Measurements from ENCODE around the gene CHID1. TPM values are rescaled to one million over a fixed set of nuclear protein-coding genes. Genes with fewer than 3 reads are reported as not detected.

CHID1 gene
- total and polyA plus RNA-seq, 2 of the 8 experiments (the other 6 are each of a cell fraction or from before 2014, with no cell fraction given) = 81.2 to 88.5 TPM

DNA sequence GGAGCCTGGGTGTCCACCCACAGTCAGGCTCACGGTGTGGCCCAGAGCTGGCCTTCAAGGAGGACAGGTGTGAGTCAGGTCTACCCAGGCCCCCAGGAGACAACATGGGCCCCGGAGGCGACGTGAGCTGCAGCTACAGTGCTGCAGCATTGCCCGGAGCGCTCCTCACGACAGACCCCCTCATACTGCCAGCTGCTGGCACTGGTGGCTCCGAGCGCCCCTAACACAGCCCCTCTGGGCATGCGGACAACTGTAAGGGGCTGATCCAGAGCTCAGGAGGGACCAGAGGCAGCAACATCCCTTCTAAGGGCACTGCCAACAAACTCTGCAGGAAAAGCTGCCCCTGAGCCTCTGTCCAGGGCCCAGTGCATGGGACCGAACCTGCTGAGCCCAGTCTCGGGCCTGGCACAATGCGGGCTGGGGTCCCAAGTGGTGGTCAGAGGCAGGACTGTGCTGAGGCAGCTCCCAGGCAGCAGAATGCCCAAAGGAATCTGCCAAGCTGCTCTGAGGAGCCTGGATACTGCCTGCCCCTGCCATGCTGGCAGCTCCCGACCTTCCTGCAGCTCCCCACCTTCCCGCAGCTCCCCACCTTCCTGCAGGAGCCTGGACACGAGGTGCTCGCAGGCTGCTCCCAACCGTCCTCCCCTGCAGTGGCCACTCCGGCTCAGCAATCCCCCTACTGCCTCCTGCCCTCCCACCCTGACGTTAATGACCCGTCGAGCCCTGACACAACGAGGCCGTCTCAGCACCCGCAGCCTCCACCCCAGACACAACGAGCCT, 15.1 kb downstream of the CHID1 start (continued):
- TF ChIP-seq CTBP2 (IDR thresholded peaks at IDR 0.05; ENCODE audit: borderline replicate concordance, insufficient read depth, insufficient read length, low read length) = no peak
- TF ChIP-seq HDAC2 (IDR thresholded peaks at IDR 0.05; ENCODE audit: borderline replicate concordance in 1 of 2, low read depth in 2 of 2, low read length in 2 of 2) = no peak
- TF ChIP-seq SUZ12 (IDR thresholded peaks at IDR 0.05; ENCODE audit: low read length) = no peak
